NOMO-1 treated with dmso at 0.1 percent for 144 hours (cell line): Measurements from ENCODE around the gene KNDC1.

Source experiments
- DNase-seq: peaks from one replicate; lab custom pipeline; 2025; ENCODE audit not compliant: unreplicated experiment; lab: John Stamatoyannopoulos, UW

Gene KNDC1

DNA sequence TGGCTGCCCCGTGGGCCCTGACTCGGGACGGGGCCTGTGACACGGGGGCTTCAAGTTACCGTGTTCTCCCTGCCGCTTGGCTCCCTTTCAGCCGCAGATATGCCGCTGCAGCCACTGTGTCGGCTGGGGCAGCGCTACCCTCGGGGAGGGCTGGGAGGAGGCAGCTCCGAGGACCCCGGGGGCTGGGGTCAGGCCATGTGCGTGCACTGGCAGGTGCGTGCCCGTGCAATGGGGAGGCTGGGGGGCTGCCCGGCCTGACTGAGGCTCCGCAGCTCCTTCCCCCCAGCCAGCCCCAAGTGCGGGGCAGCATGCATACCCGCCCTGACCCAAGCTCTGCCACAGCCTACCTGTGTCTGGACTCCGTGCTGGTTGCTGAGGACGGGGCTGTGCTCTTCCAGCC lies 29.2 kb downstream of the KNDC1 start:
- DNase-seq, result no peak

DNA sequence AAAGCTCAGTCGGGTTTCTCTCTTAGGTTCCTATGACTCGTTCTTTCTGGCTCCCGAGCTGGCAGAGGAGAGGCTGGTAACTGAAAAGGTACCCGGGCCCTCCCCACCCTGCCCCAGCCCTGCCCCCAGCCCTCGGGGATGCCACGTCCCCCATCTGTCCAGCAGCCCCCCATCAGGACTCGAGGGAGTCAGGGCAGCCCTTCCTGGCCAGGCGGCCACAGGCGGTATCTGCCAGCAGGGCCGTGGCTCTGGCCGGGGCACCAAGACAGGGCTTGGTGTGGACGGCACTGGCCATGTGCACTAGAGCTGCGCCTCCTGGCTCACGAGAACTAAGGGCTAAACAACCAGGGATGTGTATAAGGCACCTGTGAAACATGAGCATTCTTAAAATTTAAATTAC lies 29.7 kb downstream of the KNDC1 start:
- DNase-seq, result no peak

- no peak for DNase-seq
Observed at GRCh38 chr10:133190225-133190624, 30.2 kb downstream of the KNDC1 start.

DNA sequence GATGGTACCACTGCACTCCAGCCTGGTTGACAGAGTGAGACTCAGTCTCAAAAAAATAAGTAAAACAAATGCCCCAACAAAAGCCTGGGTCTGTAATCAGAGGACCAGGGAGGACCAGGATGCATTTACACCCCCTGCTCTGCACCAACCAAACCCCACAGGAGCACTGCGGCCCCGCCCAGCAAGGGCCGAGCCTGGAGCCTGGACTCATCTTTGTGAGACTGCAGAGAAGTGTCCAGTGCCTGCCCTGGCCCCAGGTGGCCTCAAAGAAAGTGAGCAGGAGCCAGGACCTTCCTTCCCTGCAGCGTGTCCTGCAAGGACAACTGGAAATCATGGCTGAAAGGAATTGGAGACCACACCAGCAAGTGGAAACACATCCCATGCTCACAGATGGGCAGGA lies 31.6 kb downstream of the KNDC1 start:
- DNase-seq, result no peak

GRCh38 chr10:133194151-133194550 lies 34.1 kb downstream of the KNDC1 start:
- DNase-seq, result no peak

GRCh38 chr10:133195096-133195495 lies 35.1 kb downstream of the KNDC1 start:
- DNase-seq, result no peak

DNA sequence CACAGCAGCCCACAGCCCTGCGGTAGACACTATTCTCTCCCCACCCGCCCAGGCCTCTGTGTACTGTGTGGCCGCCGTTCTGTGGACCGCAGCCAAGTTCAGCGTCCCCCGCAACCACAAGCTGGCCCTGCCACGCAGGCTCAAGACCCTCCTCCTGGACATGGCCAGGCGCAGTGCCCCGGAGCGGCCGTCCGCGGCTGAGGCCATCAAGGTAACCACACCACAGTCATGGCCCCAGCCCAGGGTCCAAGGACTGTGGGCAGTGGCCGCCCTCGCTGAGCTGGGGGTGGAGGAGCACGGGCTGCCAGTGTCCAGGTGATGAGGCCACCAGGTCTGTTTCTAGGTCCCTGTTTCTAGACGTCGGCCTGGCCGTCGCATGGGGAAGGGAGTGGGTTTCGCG lies 35.6 kb downstream of the KNDC1 start:
- DNase-seq, result no peak

- no peak for DNase-seq
Observed at GRCh38 chr10:133196221-133196915, 36.3 kb downstream of the KNDC1 start.

DNA sequence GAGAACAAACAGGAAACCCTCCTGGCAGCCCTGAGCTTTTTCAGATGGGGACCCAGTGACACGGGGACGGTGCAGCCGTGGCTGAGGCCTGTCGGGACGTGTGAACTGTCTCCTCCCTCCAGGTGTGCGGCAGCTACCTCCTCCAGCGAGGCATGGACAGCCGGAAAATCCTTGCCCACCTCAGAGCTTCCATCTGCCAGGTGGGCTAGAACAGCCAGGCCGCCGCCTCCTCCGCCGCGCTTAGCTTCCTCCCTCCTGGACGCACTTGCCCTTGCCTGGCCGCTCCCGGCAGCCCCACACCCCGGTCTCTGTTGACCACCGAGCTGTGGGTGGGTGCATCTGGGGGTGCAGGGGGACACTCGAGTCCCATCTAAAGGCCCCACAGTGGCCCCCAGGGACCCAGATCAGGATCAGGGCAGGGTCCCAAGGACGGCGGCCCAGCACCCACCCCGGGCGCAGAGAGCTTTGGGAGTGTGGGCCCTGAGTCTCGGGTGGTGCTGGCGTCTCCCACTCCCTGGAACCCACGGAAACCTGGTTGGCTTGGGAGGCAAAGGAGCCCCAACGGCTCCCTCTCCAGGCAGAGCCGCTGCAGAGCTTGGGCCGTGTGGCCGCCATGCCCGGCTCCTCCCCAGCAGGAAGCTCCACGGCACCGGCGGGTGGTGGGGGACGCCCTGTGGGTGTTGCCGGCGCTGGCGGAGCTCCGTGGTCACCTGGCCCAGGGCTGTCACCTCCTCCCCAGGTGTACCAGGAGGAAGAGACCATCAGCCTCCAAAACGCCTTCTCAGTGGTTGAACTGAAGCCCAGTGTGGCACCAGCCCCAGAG lies 37.1 kb downstream of the KNDC1 start:
- DNase-seq, result no peak

DNA sequence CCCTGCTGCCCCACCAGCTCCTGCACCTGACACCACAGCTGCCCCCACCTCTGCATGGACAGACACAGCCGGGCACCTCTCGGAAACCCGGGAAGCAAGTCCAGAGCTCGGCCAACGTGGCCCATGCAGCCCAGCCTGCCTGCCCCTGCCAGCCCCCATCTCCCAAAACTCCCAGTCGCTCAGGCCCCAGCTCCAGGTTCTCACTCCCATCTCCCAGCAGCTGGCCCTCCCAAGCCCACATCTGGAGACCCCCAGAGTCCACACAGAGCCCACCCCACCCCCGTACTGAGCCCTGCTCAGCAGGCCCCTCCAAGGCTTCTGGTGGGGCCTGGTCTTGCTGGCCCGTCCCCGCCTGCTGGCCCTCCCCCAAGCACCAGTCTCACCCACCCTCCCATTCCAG lies 37.8 kb downstream of the KNDC1 start:
- no peak for DNase-seq

- no peak for DNase-seq
Observed at GRCh38 chr10:133198206-133198605, 38.2 kb downstream of the KNDC1 start.

DNA sequence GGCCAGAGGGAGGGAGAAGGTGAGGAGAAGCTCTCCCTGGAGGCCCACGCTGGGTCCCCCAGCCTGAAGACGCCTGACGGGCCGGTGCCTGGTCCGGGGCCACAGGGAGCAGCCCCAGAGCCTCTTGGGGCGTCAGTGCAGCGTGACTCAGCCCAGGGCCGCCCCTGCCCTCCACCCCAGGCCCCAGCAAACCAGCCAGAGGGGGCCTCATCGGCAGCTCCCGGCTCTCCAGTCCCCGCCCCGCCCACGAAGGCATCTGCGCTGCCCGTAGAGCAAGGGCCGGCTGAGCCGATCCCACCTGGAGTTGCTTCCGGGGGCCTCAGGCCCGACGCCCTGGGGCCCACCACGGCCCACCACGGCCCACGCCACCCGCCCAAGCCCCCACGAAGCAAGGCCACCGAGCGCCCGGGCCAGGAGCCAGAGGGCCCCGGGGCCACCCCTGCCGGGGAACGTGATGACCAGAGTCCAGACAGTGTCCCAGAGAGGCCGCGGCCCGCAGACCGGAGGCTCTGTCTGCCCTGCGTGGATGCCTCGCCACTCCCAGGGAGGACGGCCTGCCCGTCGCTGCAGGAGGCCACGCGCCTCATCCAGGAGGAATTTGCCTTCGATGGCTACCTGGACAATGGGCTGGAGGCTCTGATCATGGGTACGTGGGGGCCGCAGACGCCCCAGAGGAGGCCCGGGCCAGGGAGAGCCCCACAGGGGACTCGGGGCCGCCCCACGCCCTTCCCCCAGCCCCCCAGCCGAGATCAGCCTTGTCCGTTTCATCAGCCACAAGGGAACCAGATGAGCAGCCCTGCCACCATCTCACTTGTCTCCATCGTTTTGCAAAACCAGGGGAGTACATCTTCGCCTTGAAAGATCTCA lies 38.8 kb downstream of the KNDC1 start:
- DNase-seq, result no peak

DNA sequence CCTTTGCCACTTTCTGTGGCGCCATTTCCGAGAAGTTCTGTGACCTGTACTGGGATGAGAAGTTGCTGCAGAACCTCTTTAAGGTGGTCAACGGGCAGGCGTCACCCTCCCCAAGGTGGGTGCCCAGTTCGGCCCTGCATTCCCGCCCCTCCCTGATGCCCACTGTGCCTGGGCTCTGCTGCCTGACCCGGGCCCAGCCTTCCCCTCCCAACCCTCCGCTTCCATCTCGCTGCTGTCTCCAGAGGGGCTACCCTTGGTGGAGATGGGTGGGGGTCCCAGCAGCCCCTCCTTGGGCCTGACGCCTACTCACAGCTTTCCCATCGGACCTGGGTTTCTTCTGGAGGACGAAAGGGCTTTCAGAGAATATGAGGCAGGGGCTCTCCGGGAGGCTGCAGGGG lies 39.5 kb downstream of the KNDC1 start:
- DNase-seq, result no peak

DNA sequence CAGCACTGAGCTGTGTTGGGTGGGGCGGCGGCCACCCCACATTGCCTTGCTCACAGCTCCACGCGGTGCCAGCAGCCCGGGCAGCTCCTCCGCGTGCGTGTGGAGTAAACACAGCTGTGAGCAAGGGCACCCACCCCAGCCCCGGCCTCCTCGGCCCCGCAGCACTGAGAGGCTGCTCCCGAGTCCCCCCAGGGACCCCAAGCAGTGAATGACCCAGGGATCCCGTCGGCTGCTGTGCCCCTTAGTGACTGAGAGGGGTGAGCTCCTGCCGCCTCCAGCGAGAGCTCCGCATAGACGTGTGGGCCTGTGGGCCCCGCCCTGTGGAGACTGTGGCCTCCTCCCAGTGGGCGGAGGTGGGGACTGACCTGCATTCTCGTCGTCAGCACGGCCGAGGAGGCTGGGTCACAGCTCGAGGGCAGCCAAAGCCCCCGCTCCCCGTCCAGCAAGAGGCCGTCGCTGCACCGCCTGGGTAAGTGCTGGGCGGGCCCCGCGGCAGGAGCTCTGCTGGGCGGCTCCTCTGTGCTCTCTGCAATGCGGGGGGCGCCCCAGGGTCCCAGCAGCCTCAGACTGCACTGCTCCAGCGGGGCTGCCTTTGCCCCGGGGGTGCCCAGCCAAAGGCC lies 40.1 kb downstream of the KNDC1 start:
- DNase-seq, result no peak

DNA sequence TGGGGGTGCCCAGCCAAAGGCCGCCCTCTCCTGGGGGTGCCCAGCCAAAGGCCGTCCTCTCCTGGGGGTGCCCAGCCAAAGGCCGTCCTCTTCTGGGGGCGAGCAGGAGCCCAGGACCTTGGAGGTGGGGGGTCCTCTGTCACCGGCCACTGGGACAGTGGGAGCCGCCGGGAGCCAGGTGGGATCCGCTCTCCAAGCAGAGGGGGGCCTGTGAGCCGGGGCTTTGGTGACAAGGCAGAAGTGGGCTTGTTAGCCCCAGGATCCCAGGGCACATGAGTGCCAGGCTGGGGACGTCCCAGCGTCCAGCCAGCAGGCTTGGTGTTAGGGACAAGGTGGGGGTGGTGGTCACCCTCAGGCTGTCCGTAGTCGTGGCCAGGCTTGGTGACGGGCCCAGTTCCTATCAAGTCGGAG lies 40.6 kb downstream of the KNDC1 start:
- DNase-seq, result no peak

DNA sequence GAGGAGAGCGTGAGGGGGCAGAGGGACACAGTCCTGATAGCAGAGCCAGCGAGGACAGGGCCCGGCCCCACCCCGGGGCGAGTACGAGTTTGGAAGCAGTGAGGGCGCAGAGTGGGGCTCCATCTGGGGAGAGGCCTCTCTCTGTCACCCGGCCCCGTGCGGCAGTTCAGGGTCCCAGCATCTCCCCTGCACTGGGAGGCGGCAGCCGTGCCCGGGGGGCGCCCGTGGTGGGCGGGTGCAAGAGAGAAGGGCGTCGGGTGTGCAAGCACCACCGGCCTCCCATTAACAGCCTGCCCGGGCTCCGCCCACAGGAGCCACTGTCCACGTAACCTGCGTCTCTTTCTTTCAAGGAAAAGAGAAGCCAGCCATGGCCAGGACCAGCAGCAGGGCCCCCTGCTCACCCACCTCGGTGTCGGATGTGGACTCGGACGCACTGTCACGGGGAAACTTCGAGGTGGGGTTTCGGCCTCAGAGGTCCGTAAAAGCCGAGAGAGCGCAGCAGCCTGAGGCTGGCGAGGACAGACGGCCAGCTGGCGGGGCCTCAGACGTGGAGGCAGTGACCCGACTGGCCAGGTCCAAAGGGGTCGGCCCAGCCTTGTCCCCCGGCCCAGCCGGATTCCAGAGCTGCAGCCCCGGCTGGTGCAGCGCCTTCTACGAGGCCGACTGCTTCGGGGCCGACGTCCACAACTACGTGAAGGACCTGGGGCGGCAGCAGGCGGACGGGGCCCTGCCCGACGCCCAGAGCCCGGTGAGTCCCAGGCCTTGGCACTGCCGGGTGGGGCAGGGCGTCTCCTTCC lies 41.3 kb downstream of the KNDC1 start:
- DNase-seq, result no peak

GRCh38 chr10:133201948-133202725 lies 42.1 kb downstream of the KNDC1 start:
- no peak for DNase-seq

GRCh38 chr10:133202778-133203651 lies 43.0 kb downstream of the KNDC1 start:
- no peak for DNase-seq
